Measurements from ENCODE around the gene TWIST2.

TWIST2 gene

GRCh38 chr2:238892796-238893195 lies 44.9 kb downstream of the TWIST2 start:
- DNase-seq: no peak

GRCh38 chr2:238893349-238894000 lies 45.6 kb downstream of the TWIST2 start:
- no peak for DNase-seq

- DNase-seq: no peak
Observed at GRCh38 chr2:238894226-238894949, 46.5 kb downstream of the TWIST2 start.

GRCh38 chr2:238894950-238895298 lies 47.0 kb downstream of the TWIST2 start:
- no peak for DNase-seq

GRCh38 chr2:238895361-238895882 lies 47.5 kb downstream of the TWIST2 start:
- DNase-seq: no peak

GRCh38 chr2:238895891-238896600 lies 48.2 kb downstream of the TWIST2 start:
- no peak for DNase-seq

GRCh38 chr2:238896641-238897040 lies 48.8 kb downstream of the TWIST2 start:
- DNase-seq: no peak

GRCh38 chr2:238897122-238897880 lies 49.4 kb downstream of the TWIST2 start:
- DNase-seq: no peak

- DNase-seq: no peak
Observed at GRCh38 chr2:238897911-238898311, 50.0 kb downstream of the TWIST2 start.

GRCh38 chr2:238898534-238899281 lies 50.8 kb downstream of the TWIST2 start:
- DNase-seq: no peak

- no peak for DNase-seq
Observed at GRCh38 chr2:238899386-238899785, 51.5 kb downstream of the TWIST2 start.

GRCh38 chr2:238900511-238900910 lies 52.6 kb downstream of the TWIST2 start:
- no peak for DNase-seq

GRCh38 chr2:238901461-238902057 lies 53.7 kb downstream of the TWIST2 start:
- no peak for DNase-seq

- DNase-seq: no peak
Observed at GRCh38 chr2:238902285-238902684, 54.4 kb downstream of the TWIST2 start.

- DNase-seq: no peak
Observed at GRCh38 chr2:238903141-238903540, 55.3 kb downstream of the TWIST2 start.

- DNase-seq: no peak
Observed at GRCh38 chr2:238904177-238904576, 56.3 kb downstream of the TWIST2 start.

GRCh38 chr2:238904716-238905115 lies 56.8 kb downstream of the TWIST2 start:
- DNase-seq: no peak

- DNase-seq: no peak
Observed at GRCh38 chr2:238905224-238905623, 57.3 kb downstream of the TWIST2 start.

GRCh38 chr2:238905644-238906043 lies 57.8 kb downstream of the TWIST2 start:
- no peak for DNase-seq

- DNase-seq: no peak
Observed at GRCh38 chr2:238906254-238906935, 58.5 kb downstream of the TWIST2 start.
